GF-D8 (cell line): ENCODE data around the gene ZDHHC24.
"Not testable (repeated sequence)": the region's sequence is repeated elsewhere in the genome, so short reads cannot be mapped to it uniquely, and the experiment has no call there.

Experiments
- DNase-seq: peaks from one replicate; lab custom pipeline; 2025; lab: John Stamatoyannopoulos, UW

Gene ZDHHC24

GRCh38 chr11:66546368-66546965 is 619 bp upstream of the ZDHHC24 start, which contains the start of gene ACTN3:
Gene ACTN3 (plus strand): TSS chr11:66546903. CDS start chr11:66546938, 35 bp downstream.
- DNase-seq, result no peak

DNA sequence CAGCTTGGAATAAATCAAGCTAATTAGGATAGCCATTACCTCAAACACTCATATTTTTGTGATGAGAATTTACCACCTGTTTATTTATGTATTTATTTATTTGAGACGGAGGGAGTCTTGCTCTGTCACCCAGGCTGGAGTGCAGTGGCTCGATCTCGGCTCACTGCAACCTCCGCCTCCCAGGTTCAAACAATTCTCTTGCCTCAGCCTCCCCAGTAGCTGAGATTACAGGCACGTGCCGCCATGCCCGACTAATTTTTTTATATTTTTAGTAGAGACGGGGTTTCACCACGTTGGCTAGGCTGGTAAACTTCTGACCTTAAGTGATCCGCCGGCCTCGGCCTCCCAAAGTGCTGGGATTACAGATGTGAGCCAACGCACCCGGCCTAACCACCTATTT is 896 bp downstream of the ZDHHC24 start:
- not testable (repeated sequence) for DNase-seq

- DNase-seq, result peak; percentile 16
These were observed 2.4 kb downstream of the ZDHHC24 start for GRCh38 chr11:66543263-66544107.

GRCh38 chr11:66542362-66542761 is 3.5 kb downstream of the ZDHHC24 start:
- DNase-seq, result no peak

DNA sequence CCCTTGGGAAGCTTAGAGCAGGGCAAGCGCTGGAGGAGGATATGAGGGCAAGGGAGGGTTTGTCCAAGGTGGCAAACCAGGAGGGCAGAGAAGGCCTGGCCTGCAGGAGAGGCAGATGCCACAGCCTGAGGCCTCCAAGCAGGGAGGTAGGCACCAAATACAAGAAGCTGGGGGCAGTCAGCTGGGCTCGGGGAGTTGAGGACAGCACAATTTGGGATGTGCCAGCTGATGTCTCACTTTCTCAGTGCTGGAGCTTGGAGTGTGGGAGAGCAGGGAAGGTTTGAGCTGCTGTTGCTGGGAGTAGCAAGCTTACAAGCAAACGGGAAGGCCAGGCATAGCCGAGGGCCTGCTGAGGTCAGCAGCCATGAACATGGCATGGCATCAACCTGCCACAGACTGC is 4.0 kb downstream of the ZDHHC24 start:
- DNase-seq, result no peak

DNA sequence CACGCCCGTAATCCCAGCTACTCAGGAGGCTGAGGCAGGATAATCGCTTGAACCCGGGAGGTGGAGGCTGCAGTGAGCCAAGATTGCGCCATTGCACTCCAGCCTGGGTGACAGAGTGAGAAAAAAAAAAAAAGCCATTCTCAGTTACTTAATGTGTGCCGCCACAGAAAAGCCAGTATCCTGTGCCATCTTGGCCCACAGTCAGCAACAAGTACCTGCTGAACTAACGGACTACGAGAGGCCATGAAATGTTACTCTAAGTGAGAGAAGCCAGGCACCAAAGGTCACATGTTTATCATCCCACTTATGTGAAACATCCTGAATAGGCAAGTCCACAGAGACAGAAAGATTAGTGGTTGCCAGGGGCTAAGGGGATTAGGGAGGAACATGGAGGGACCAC is 5.2 kb downstream of the ZDHHC24 start:
- DNase-seq, result not testable (repeated sequence)

DNA sequence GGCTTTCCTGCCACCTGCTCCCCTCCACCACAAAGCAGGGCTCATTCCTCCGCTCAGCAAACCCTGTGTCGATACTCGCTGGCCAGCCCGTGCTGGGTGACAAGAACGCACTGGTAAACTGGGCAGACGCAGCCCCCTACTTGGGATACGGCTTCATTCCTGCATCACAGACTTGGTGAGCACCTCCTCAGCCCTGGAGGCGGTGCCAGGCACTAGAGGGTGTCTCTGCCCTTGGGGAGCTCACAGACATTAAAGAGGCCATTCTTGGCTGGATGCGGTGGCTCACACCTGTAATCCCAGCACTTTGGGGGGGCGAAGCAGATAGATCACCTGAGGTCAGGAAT is 6.0 kb downstream of the ZDHHC24 start:
- no peak for DNase-seq

DNA sequence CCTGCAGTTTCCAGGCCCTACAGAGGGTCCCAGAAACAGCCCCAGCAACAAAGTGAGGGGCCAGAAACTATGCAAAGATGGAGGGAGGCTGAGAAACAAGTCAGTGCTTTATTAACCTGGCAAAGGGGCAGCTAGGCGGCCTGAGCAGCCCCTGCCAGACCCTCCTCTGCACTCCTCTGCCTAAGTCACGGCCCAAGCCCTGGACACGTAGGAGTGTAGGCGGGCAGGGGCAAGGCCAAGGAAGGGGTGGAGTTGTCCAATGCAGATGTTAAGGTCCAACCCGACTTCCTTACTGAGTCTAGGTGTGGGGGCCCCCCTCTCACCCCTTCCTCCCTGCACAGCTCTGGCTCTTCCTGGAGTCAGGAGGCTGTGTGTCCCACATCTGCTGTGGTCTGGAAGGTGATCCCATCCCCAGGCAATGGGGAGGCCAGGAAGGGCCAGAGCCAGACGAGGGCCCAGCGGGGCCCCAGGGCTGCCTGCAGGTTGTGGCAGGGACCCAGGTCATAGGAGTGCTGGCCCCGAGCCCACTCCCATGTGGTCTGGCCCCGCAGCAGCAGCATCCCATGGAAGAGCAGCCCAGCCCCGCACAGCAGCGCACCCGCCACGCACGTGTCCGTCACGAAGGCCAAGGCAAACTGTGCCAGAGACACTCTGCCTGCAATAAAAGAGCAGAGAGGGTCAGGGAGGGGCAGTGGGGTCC is 6.5 kb downstream of the ZDHHC24 start:
- DNase-seq, result no peak

DNA sequence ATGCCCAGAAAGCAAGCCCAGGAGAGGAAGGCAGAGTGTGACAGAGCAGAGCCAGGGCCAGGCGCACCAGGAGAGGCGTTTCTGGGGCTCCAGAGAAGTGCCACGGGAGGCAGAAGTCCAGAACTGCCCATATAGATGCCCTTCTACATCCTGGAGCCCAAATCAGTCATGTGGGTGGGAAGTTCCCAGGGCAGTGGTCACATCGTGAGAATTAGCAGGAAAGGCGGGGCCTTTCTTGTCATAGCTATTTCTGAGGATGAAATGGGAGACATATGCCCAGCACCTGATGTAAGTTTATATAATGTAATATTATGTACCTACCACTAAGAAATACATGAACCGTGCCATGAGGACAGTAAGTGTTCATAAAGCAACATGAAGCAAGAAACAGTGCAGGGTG is 13.1 kb downstream of the ZDHHC24 start:
- no peak for DNase-seq

GRCh38 chr11:66531841-66532240 is 14.0 kb downstream of the ZDHHC24 start:
- no peak for DNase-seq

DNA sequence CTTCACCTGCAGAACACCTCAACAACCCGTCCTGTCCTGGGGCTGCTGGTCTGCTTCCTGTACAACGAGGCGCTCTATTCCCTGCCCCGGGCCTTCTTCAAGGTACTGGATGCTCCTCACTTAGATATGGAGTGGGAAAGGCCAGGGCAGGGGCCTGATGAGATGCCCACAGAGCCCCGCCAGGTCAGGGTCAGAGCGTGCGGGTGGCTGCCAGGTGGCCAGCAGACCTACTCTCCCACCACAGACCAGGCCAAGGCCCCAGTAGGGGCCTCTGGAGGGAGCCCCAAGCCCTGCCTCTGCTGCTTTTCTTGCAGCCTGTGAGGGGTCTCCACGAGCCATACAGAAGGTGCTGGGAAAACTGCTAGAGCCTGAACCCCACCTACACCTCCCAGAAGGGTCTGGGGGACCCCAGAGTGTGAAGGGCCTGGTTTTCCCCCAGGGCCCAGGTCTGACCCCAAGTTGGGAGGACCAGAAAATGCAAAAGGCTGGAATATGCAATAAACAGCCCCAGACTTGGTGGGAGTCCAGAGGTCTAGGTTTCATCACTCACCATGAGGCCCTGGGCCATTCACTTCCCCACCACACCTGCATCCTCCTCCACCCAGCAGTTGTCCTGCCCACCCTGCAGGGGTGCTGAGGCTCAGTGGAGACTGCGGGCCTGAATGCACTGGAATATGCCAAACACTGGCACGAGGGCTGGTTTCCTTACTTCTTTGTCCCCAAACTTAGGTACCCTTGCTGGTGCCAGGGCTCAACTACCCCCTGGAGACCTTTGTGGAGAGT is 14.7 kb downstream of the ZDHHC24 start:
- DNase-seq, result no peak

- no peak for DNase-seq
These were observed 16.2 kb downstream of the ZDHHC24 start for GRCh38 chr11:66529655-66530054.

DNA sequence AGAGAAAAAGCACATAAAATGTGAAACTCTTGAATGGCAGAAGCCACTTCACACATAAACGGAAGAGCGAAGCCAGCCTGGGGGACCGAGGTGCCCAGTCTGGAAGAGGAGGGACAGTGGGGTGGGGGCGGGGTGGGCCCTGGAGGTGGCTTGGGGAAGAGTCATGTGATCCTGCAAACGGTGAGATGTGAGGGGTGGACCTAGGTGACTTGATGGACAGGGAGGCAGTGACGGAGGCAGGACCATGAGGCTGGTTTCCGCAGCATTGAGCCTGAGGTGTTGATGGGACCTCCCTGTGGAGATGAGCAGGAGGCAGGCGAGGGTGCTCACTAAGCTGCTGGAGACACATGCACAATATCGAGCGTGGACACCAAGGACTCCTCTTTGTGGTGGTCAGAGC is 16.8 kb downstream of the ZDHHC24 start:
- DNase-seq, result no peak

- no peak for DNase-seq
These were observed 21.4 kb downstream of the ZDHHC24 start for GRCh38 chr11:66524304-66525040.

DNA sequence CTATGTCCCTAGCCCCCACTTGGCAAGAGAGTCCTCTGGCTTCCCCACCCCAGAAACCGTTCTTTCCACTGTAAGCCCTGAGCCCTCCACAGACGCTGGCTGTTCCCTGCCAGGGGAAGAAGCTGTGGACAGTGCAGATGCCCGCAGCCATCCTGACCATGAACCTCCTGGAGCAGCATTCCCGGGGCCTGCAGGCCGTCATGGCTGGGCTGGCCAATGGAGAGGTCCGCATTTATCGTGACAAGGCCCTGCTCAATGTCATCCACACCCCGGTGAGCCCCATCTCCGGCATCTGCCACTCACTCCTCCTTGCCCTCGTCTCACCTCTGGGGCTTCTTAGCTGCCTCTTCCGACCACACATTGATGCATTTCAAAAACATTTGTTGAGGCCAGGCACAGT is 22.2 kb downstream of the ZDHHC24 start:
- DNase-seq, result no peak

DNA sequence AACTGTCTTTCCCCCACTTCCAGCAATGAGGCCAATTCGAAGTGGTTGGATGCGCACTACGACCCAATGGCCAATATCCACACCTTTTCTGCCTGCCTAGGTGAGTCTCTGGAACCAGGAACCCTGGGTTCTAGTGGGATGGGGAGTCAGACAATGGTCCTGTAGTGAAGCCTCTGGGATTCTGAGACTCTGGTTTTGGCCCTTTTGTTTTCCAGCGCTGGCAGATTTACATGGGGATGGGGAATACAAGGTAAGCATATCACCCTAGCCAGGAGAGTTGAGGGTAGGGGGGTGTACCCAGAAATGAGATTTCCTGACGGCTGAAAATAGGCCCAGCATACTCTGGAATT is 34.9 kb downstream of the ZDHHC24 start:
- no peak for DNase-seq

DNA sequence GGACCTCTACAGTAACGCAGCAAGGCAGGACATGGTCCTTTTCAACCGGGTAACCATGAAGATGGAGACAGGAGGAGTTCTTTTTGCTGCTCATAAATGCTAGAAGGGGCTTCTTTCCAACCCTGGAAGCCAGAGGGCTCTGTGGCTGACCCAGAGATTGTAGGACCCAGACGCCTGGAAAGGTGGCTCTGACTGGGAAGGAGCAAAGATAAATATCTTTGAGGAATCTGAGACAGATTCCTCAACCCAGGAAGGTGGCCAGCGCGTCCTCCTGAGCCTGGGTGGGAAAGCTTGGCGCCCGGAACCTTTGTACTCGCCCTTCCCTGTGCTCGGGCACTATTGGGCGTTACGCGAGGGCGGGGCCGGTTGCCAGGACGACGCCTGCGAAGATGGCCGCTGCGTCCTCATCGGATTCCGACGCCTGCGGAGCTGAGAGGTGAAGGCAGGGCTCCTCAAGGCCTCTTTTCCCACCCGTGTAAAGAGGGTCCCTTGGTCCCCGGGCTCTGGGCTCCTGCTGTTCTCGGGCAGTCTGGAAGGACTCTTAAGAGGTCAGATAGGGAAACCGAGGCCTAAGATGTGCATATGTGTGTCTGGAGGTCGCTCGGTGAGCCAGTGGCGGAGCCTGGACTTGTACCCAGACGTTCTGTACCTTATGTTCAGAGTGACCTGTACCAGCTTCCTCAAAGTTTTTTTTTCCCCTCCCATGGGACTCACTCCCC is 35.4 kb downstream of the ZDHHC24 start, which contains the start of gene BBS1:
Gene BBS1 (plus strand): TSS at position 365 of the 719 bp plus-strand sequence. CDS start 25 bp downstream, at position 390.
- peak; percentile 13 for DNase-seq

GRCh38 chr11:66509131-66509561 is 36.7 kb downstream of the ZDHHC24 start:
- DNase-seq, result peak; percentile 81

DNA sequence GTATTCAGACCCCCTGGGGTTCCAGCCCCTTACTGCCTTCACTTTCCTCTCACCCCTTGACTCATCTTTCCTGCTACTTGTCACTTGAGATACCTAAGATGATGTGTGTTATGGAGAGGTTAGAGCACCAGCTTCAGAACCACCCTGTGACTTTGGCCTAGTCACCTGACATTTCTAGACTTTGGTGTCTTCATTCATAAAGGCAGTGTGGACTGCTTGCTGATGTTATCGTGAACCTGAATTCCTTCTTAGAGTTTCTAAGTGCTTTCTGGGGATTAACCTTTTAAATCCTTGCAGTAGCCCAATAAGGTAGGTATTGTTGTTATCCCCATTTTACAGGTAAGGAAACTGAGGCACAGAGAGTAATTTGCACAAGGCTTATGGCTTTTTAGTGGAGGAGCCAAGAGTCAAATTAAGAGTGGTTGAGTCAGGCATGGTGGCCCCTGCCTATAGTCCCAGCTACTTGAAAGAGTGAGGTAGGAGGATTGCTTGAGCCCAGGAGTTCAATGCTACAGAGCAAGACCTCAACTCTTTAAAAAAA is 40.5 kb downstream of the ZDHHC24 start:
- DNase-seq, result no peak

GRCh38 chr11:66498506-66498905 is 47.3 kb downstream of the ZDHHC24 start:
- no peak for DNase-seq
